GM18526 (cell line): ENCODE results near the gene CFTR.

ENCODE experiments used
- POLR2A ChIP-seq: IDR thresholded peaks from 3 replicates; pipeline ENCODE4 v1.6.1; 2011; ENCODE audit not compliant: insufficient read length; ENCODE audit errors: extremely low read depth

CFTR gene

GRCh38 chr7:117715784-117716445 is 236.1 kb downstream of the CFTR start:
- TF ChIP-seq POLR2A: no peak

- TF ChIP-seq POLR2A: no peak
These were observed 237.0 kb downstream of the CFTR start for GRCh38 chr7:117716707-117717299.

GRCh38 chr7:117717357-117717756 is 237.5 kb downstream of the CFTR start:
- no peak for TF ChIP-seq POLR2A
